ENCODE results near the gene PRDM2. TPM values are rescaled to one million over a fixed set of nuclear protein-coding genes. Genes with fewer than 3 reads are reported as not detected.
"Not testable (repeated sequence)": the region's sequence is repeated elsewhere in the genome, so short reads cannot be mapped to it uniquely, and the experiment has no call there.

PRDM2 gene
- 33.5 TPM for total RNA-seq

GRCh38 chr1:13699936-13700520, at the start of gene PRDM2:
PRDM2 (plus strand) TSS chr1:13700188; CDS start chr1:13715606, 15,418 bp downstream.
- DNase-seq (ENCODE audit: low spot score) = peak; percentile 18

GRCh38 chr1:13651279-13651678, 48.7 kb upstream of the PRDM2 start:
- no peak for DNase-seq (ENCODE audit: low spot score)

- no peak for DNase-seq (ENCODE audit: low spot score)
Observed at GRCh38 chr1:13652238-13652637, 47.8 kb upstream of the PRDM2 start.

GRCh38 chr1:13661539-13661938, 38.4 kb upstream of the PRDM2 start:
- DNase-seq (ENCODE audit: low spot score) = no peak

GRCh38 chr1:13662493-13662892, 37.5 kb upstream of the PRDM2 start:
- peak; percentile 16 for DNase-seq (ENCODE audit: low spot score)

GRCh38 chr1:13663969-13664368, 36.0 kb upstream of the PRDM2 start:
- DNase-seq (ENCODE audit: low spot score) = no peak

- no peak for DNase-seq (ENCODE audit: low spot score)
Observed at GRCh38 chr1:13664451-13664850, 35.5 kb upstream of the PRDM2 start.

- no peak for DNase-seq (ENCODE audit: low spot score)
Observed at GRCh38 chr1:13666317-13666716, 33.7 kb upstream of the PRDM2 start.

- DNase-seq (ENCODE audit: low spot score) = no peak
Observed at GRCh38 chr1:13667691-13668090, 32.3 kb upstream of the PRDM2 start.

GRCh38 chr1:13674377-13674776, 25.6 kb upstream of the PRDM2 start:
- DNase-seq (ENCODE audit: low spot score) = no peak

GRCh38 chr1:13675151-13675651, 24.8 kb upstream of the PRDM2 start:
- DNase-seq (ENCODE audit: low spot score) = no peak

- no peak for DNase-seq (ENCODE audit: low spot score)
Observed at GRCh38 chr1:13677896-13678295, 22.1 kb upstream of the PRDM2 start.

- no peak for DNase-seq (ENCODE audit: low spot score)
Observed at GRCh38 chr1:13679651-13680050, 20.3 kb upstream of the PRDM2 start.

GRCh38 chr1:13680609-13681008, 19.4 kb upstream of the PRDM2 start:
- DNase-seq (ENCODE audit: low spot score) = not testable (repeated sequence)

GRCh38 chr1:13681921-13682320, 18.1 kb upstream of the PRDM2 start:
- no peak for DNase-seq (ENCODE audit: low spot score)

- DNase-seq (ENCODE audit: low spot score) = no peak
Observed at GRCh38 chr1:13682444-13682843, 17.5 kb upstream of the PRDM2 start.

GRCh38 chr1:13683206-13683605, 16.8 kb upstream of the PRDM2 start:
- no peak for DNase-seq (ENCODE audit: low spot score)

- no peak for DNase-seq (ENCODE audit: low spot score)
Observed at GRCh38 chr1:13687151-13687715, 12.8 kb upstream of the PRDM2 start.

- DNase-seq (ENCODE audit: low spot score) = not testable (repeated sequence)
Observed at GRCh38 chr1:13693094-13693493, 6.9 kb upstream of the PRDM2 start.

- no peak for DNase-seq (ENCODE audit: low spot score)
Observed at GRCh38 chr1:13694886-13695684, 4.9 kb upstream of the PRDM2 start.

- no peak for DNase-seq (ENCODE audit: low spot score)
Observed at GRCh38 chr1:13697738-13698137, 2.2 kb upstream of the PRDM2 start.

GRCh38 chr1:13699510-13699909, 478 bp upstream of the PRDM2 start:
- DNase-seq (ENCODE audit: low spot score) = no peak
